SK-N-SH treated with all-trans-retinoic acid at 6 μM for 48 hours (cell line): Measurements from ENCODE around the gene PDE5A.

Experiments
- ARNTL ChIP-seq: fragments of 450-650 bp; formaldehyde crosslinking; IDR thresholded peaks from 2 replicates; pipeline ENCODE4 v1.5.0; 2020; ENCODE audit warnings: low read depth, mild to moderate bottlenecking, moderate library complexity, borderline replicate concordance
- BACH2 ChIP-seq: fragments of 250-450 bp; sonication (Bioruptor Pico); IDR thresholded peaks from 2 replicates; pipeline ENCODE4 v1.9.0; 2021; ENCODE audit warnings: mild to moderate bottlenecking, borderline replicate concordance
- CSDC2 ChIP-seq: fragments of 250-450 bp; sonication (Bioruptor Pico); IDR thresholded peaks from 2 replicates; pipeline ENCODE4 v1.5.0; 2020; ENCODE audit warnings: mild to moderate bottlenecking, moderate library complexity
- RARB ChIP-seq: fragments of 250-450 bp; sonication (Bioruptor Pico); IDR thresholded peaks from 2 replicates; pipeline ENCODE4 v1.8.0; 2021; ENCODE audit warnings: mild to moderate bottlenecking, moderate library complexity
- TCF4 ChIP-seq: fragments of 250-450 bp; sonication (Bioruptor Pico); IDR thresholded peaks from 2 replicates; pipeline ENCODE4 v1.8.0; 2021; ENCODE audit warnings: mild to moderate bottlenecking, moderate library complexity, borderline replicate concordance
- ZC3H10 ChIP-seq: fragments of 250-450 bp; sonication (Bioruptor Pico); IDR thresholded peaks from 2 replicates; pipeline ENCODE4 v1.5.1; 2021; ENCODE audit warnings: mild to moderate bottlenecking, moderate library complexity
- ZFP3 ChIP-seq: fragments of 250-450 bp; sonication (Bioruptor Pico); IDR thresholded peaks from 2 replicates; pipeline ENCODE4 v1.5.0; 2020; ENCODE audit warnings: mild to moderate bottlenecking, moderate library complexity
- ZFP30 ChIP-seq: fragments of 450-650 bp; formaldehyde crosslinking; IDR thresholded peaks from 2 replicates; pipeline ENCODE4 v1.5.0; 2022; ENCODE audit warnings: mild to moderate bottlenecking, moderate library complexity
- ZNF8 ChIP-seq: fragments of 450-650 bp; formaldehyde crosslinking; IDR thresholded peaks from 2 replicates; pipeline ENCODE4 v1.5.0; 2020; ENCODE audit warnings: mild to moderate bottlenecking, moderate library complexity
- TF ChIP-seq, protein P1 (sequence below): fragments of 250-450 bp; sonication (Bioruptor Pico); IDR thresholded peaks from 2 replicates; pipeline ENCODE4 v1.8.0; 2020; ENCODE audit warnings: mild to moderate bottlenecking, moderate library complexity, borderline replicate concordance
- TF ChIP-seq, protein P2 (sequence below): fragments of 250-450 bp; sonication (Bioruptor Pico); IDR thresholded peaks from 2 replicates; pipeline ENCODE4 v1.5.1; 2020; ENCODE audit warnings: low read depth, mild to moderate bottlenecking, moderate library complexity

DNA sequence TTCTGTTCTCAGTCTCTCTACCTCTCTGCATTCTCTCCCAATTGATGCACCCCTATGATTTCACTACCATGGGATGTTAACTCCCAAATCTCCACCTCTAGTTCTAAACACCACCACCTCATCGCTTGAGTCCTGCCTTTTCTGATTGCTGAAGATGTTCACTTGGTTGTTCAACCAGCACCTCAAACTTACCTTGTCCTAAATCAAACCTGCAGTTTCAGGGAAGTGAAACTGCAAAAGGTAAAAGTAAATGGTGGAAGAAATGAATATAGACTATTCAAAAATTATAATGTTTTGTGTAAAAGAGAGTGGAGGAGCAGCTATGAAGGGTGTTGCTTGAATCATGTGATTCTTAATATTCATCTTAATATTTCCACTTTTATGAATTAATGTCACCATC, 91.0 kb downstream of the PDE5A start:
- TF ChIP-seq ZFP30 (CRISPR knock-in tag), result no peak
- TF ChIP-seq ARNTL, result no peak
- TF ChIP-seq, protein P1, sequence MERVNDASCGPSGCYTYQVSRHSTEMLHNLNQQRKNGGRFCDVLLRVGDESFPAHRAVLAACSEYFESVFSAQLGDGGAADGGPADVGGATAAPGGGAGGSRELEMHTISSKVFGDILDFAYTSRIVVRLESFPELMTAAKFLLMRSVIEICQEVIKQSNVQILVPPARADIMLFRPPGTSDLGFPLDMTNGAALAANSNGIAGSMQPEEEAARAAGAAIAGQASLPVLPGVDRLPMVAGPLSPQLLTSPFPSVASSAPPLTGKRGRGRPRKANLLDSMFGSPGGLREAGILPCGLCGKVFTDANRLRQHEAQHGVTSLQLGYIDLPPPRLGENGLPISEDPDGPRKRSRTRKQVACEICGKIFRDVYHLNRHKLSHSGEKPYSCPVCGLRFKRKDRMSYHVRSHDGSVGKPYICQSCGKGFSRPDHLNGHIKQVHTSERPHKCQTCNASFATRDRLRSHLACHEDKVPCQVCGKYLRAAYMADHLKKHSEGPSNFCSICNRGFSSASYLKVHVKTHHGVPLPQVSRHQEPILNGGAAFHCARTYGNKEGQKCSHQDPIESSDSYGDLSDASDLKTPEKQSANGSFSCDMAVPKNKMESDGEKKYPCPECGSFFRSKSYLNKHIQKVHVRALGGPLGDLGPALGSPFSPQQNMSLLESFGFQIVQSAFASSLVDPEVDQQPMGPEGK (CRISPR knock-in tag), result no peak
- no peak for TF ChIP-seq CSDC2 (CRISPR knock-in tag)
- TF ChIP-seq ZFP3 (CRISPR knock-in tag), result no peak
- TF ChIP-seq ZC3H10 (CRISPR knock-in tag), result no peak
- TF ChIP-seq RARB (CRISPR knock-in tag), result no peak
- TF ChIP-seq ZNF8, result no peak
- no peak for TF ChIP-seq BACH2 (CRISPR knock-in tag)
- TF ChIP-seq, protein P2, sequence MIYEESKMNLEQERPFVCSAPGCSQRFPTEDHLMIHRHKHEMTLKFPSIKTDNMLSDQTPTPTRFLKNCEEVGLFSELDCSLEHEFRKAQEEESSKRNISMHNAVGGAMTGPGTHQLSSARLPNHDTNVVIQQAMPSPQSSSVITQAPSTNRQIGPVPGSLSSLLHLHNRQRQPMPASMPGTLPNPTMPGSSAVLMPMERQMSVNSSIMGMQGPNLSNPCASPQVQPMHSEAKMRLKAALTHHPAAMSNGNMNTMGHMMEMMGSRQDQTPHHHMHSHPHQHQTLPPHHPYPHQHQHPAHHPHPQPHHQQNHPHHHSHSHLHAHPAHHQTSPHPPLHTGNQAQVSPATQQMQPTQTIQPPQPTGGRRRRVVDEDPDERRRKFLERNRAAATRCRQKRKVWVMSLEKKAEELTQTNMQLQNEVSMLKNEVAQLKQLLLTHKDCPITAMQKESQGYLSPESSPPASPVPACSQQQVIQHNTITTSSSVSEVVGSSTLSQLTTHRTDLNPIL (CRISPR knock-in tag), result no peak
- no peak for TF ChIP-seq TCF4 (CRISPR knock-in tag)
